Heart right ventricle (tissue), 16 donors: ENCODE measurements around the gene ELF3. TPM values are rescaled to one million over a fixed set of nuclear protein-coding genes. Genes with fewer than 3 reads are reported as not detected.
"Not testable (repeated sequence)": the region's sequence is repeated elsewhere in the genome, so short reads cannot be mapped to it uniquely, and the experiment has no call there.

ENCODE experiments used
- ATAC-seq, 8 donors: fragments of 200-7000 bp; cut with Tn5 transposase; one replicate each; pipeline ENCODE4 v1.9.1; 2020; ENCODE audit warnings: mild to moderate bottlenecking in 8 of 8, moderate library complexity in 8 of 8, moderate number of reproducible peaks in 1 of 8
- DNase-seq, 2 donors: peaks; one replicate each; pipeline ENCODE4 v3.0.0-alpha.2; 2020
- H3K27ac ChIP-seq, 10 donors: fragments of 200-600 bp; sonication (generic) in 2 of 10; one replicate each; pipeline versions ENCODE4 v1.5.0 to v1.8.0; 2020 to 2022; ENCODE audit warnings: mild to moderate bottlenecking in 3 of 10
- H3K27me3 ChIP-seq, 7 donors: fragments of 200-600 bp; one replicate each; pipeline ENCODE4 v1.8.0; 2021 to 2022; ENCODE audit warnings: mild to moderate bottlenecking in 2 of 7
- H3K36me3 ChIP-seq, 9 donors: fragments of 200-600 bp; sonication (generic) in 1 of 9; one replicate each; pipeline versions ENCODE4 v1.5.0 to v1.8.0; 2020 to 2022; ENCODE audit warnings: mild to moderate bottlenecking in 2 of 9
- H3K4me1 ChIP-seq, 9 donors: fragments of 200-600 bp; sonication (generic) in 1 of 9; one replicate each; pipeline versions ENCODE4 v1.5.0 to v1.8.0; 2020 to 2022; ENCODE audit warnings: mild to moderate bottlenecking in 4 of 9
- H3K4me3 ChIP-seq, 10 donors: fragments of 200-600 bp; sonication (generic) in 2 of 10; one replicate each; pipeline versions ENCODE4 v1.5.0 to v1.8.0; 2020 to 2022; ENCODE audit warnings: mild to moderate bottlenecking in 7 of 10, moderate library complexity in 2 of 10
- H3K9me3 ChIP-seq, 11 donors: fragments of 200-600 bp in 10 of 11; sonication (generic) in 2 of 11; one replicate each; pipeline versions ENCODE4 v1.5.0 to v1.8.0; 2013 to 2022; ENCODE audit warnings: mild to moderate bottlenecking in 2 of 11, control low read depth in 1 of 11, moderate library complexity in 1 of 11
- WGBS, 2 donors: extraction: QIAGEN DNeasy Blood & Tissue Kit; methylation state at CpG; one replicate each; pipeline ENCODE4 v1.1.7; 2013; ENCODE audit warnings: inconsistent platforms in 1 of 2; 5-methylcytosine and 5-hydroxymethylcytosine counted together
- intact Hi-C, 10 donors: fragments of 100-400 bp; cut with DNase I; formaldehyde crosslinking; loops; one replicate each; pipeline versions ENCODE4 v1.11.1 to v1.14.2; 2022
- long read RNA-seq, 3 donors: library from polyadenylated mRNA; unstranded; transcript quantifications; one replicate each; pipeline ENCODE4 v2.0.0, GENCODE V29; 2020 to 2021
- polyA plus RNA-seq, 2 donors: library from polyadenylated mRNA; stranded (reverse); fragments of 200-250 nt; gene quantifications; one replicate each; pipeline ENCODE4 v1.2.3, GENCODE V29; 2013
- total RNA-seq, 10 donors: library from RNA; stranded (reverse); fragmentation: NEBNext Ultra II Directional in 3 of 10; extraction: Animal tissue kit (Norgen Biotek cat#: 25700) in 3 of 10; gene quantifications; one replicate each; pipeline versions ENCODE4 v1.2.1 to v1.2.4, GENCODE V29; 2021 to 2023
- TF ChIP-seq, protein P1 (sequence below), 9 donors: fragments of 200-600 bp; sonication (generic) in 2 of 9; IDR thresholded peaks; one replicate each; pipeline versions ENCODE4 v1.5.0 to v1.8.0; 2021 to 2022; ENCODE audit warnings: antibody characterized with exemption in 9 of 9, mild to moderate bottlenecking in 5 of 9, moderate library complexity in 1 of 9
- donor health status: Arrhythmogenic right ventricular cardiomyopathy.
- donor health status: ischemic (EF 13 %, LVEDD 7.1; RV severe dilation, severe dysfunction).
- donor health status: healthy with polysubstance abuse.
- donor health status: DM: no; HTN: yes; CAD: no.
- donor health status: DM: no; HTN: no; CAD: no.
- donor health status: ischemic (EF 25% LVEDD 6.9; RV normal size, moderate dysfunction).
- donor health status: ischemic (EF 25% LVEDD 5.7; RV mildly dilated, moderate dysfunction).
- donor health status: healthy.
- donor health status: DM: yes; HTN: yes; CAD: no.
- donor health status: Ischemic cardiomyopathy.
- donor health status: ischemic (EF 35%, LVEDD 5.7; RV mildly dilated, moderate dysfunction).
- donor health status: nonischemic (EF 11% LVEDD 7.7; RV severe dilation, severe dysfunction).
- donor health status: DM: yes; HTN: yes; CAD: no.
- donor health status: PGD.
- donor health status: ischemic (EF 29% LVEDD 5.4; RV normal size, mild dysfunction).
- donor health status: nonischemic (EF 23%, LVEDD 6.1; RV moderate dilation, normal function).

The ELF3 gene
- total RNA-seq (100 to 1,000 TPM in 1 of 10 donors, 10 to 100 TPM in 1, 1 to 10 TPM in 3, under 1 TPM in 3, not detected in 2; 0.09 to 255 (median 1.4) TPM), polyA plus RNA-seq (1 to 10 TPM in 1 of 2 donors, under 1 TPM in 1; 0.51 to 2.7 TPM)
- long read RNA-seq, donor 1, partial matches to known transcripts: 0 of 1 reads
- long read RNA-seq, donor 1, other reads (novel, unspliced or antisense): 0 of 1 reads
- long read RNA-seq, donor 2: 0 reads
- long read RNA-seq, donor 3, full-length matches to known transcripts: 386 of 450 reads
- long read RNA-seq, donor 3, partial matches to known transcripts: 16 of 450 reads
- long read RNA-seq, donor 3, other reads (novel, unspliced or antisense): 48 of 450 reads

DNA sequence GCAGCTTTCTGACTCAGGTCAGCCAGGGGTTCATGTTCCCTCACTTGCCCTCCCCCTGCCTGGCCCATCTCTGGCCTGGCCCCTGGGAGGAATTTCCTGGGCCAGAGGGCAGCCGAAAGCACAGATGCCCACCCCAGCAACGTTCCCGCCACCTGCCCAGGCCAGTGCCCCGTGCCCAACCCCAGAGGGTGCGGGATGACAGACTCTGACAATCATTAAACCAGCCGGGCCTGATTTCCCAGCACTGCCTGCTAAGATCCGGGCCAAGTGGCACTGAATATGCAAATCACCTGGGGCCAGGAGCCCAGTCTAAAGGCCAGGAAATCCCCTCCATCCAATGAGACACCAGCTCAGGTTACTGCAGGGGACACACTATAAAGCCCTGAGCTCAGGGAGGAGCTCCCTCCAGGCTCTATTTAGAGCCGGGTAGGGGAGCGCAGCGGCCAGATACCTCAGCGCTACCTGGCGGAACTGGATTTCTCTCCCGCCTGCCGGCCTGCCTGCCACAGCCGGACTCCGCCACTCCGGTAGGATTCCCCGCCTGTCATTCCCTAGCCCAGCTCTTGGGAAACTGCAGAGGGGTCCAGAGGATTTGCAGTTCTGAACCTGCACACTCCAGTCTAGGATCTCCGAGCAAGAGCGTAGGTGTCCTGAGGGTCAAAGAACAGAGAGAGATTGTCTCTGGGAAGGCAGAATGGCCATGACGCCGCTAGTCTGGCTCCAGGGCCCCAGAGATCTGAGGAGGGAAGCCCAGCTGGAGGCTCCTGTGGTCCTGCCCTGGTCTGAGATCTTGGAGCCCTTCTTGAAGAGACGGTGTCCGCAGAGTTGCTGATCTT is at the start of gene ELF3:
Gene ELF3 (plus strand): TSS at position 408 of the 836 bp plus-strand sequence. CDS start 550 bp downstream, outside the sequence.
- 74 to 75% methylated on average over 24 of the region's 24 CpGs for WGBS, 2 donors
- no peak for DNase-seq
- no peaks in the 10 kb centered on the region for H3K27me3 ChIP-seq
- TF ChIP-seq, protein P1, sequence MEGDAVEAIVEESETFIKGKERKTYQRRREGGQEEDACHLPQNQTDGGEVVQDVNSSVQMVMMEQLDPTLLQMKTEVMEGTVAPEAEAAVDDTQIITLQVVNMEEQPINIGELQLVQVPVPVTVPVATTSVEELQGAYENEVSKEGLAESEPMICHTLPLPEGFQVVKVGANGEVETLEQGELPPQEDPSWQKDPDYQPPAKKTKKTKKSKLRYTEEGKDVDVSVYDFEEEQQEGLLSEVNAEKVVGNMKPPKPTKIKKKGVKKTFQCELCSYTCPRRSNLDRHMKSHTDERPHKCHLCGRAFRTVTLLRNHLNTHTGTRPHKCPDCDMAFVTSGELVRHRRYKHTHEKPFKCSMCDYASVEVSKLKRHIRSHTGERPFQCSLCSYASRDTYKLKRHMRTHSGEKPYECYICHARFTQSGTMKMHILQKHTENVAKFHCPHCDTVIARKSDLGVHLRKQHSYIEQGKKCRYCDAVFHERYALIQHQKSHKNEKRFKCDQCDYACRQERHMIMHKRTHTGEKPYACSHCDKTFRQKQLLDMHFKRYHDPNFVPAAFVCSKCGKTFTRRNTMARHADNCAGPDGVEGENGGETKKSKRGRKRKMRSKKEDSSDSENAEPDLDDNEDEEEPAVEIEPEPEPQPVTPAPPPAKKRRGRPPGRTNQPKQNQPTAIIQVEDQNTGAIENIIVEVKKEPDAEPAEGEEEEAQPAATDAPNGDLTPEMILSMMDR (IDR thresholded peaks at IDR 0.05): no peak
- intact Hi-C loops: loop anchor here in 2 of 10 donors (2.0 kb wide), 1 partner anchor 108 kb away; no protein-coding TSS in a partner anchor
- H3K4me1 ChIP-seq: peaks cover 0 to 18% (median 5%) of the 10 kb centered on the region in 9 donors
- H3K27ac ChIP-seq: peak within 1 kb of the TSS in 4 of 10 donors; percentile 18 to 72 (median 36)
- H3K36me3 ChIP-seq: peaks cover 0 to 36% (median 2%) of the 10 kb centered on the region in 9 donors
- peak in 7 of 8 donors; percentile 37 to 79 (median 50) for ATAC-seq
- peak within 1 kb of the TSS in 2 of 10 donors; percentile 26 to 29 for H3K4me3 ChIP-seq
- H3K9me3 ChIP-seq: no peaks in the 10 kb centered on the region

DNA sequence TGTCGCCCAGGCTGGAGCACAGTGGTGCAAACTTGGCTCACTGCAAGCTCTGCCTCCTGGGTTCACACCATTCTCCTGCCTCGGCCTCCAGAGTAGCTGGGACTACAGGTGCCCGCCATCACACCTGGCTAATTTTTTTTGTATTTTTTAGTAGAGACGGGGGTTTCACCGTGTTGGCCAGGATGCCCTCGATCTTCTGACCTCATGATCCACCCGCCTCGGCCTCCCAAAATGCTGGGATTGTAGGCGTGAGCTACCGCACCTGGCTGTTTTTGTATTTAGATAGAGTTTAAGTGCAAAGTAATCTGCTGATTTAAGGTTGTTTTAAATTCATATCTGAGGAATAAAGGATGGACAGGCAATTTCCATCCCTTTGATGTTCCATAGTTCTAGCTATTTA is 48.0 kb upstream of the ELF3 start:
- H3K4me3 ChIP-seq, H3K27me3 ChIP-seq, H3K9me3 ChIP-seq, H3K27ac ChIP-seq, intact Hi-C loops, DNase-seq, ATAC-seq, H3K4me1 ChIP-seq: not testable (repeated sequence)
- H3K36me3 ChIP-seq: peaks cover 2 to 99% (median 73%) of the 10 kb centered on the region in 9 donors
- WGBS, 2 donors: 95 to 96% methylated on average over 10 of the region's 10 CpGs

DNA sequence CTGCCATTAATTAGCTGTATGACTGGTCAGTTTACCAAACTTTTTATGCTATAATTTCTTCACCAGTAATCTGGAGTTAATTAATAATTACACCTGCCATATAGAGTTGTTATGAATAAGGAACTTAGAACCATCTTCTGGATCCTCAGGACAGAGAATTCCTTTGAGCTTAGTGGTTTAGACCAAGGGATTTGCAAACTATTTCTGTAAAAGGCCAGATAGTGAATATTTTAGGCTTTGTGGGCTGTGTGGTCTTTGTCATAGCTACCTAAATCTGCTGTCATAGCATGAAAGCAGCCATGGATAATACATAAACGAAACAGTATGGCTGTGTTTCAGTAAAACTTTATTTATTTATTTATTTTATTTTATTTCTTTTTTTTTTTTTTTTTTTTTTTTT is 46.1 kb upstream of the ELF3 start:
- H3K27ac ChIP-seq: no peak overlapping the region
- H3K36me3 ChIP-seq: peaks cover 2 to 99% (median 77%) of the 10 kb centered on the region in 9 donors
- intact Hi-C loops: no loop called here
- DNase-seq: no peak
- H3K4me1 ChIP-seq: peaks cover 0 to 7% (median 0%) of the 10 kb centered on the region in 9 donors
- ATAC-seq: no peak
- H3K4me3 ChIP-seq: no peak overlapping the region
- TF ChIP-seq, protein P1 (IDR thresholded peaks at IDR 0.05): no peak
- no peaks in the 10 kb centered on the region for H3K9me3 ChIP-seq
- no peaks in the 10 kb centered on the region for H3K27me3 ChIP-seq
- 74 to 96% methylated on average over 1 of the region's 1 CpG for WGBS, 2 donors

DNA sequence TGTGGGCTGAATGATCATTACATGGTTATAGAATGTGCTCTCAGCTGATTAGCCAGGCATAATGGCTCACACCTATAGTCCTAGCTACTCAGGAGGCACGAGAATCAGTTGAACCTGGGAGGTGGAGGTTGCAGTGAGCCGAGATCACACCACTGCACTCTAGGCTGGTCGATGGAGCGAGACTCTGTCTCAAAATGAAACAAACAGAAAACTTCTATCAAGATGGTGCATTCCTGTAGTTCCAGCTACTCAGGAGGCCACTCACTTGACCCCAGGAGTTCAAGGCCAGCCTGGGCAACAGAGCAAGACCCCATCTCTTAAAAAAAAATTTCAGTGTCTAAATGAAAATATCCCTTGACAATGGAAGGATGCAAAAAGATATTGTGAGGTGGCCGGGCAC is 44.2 kb upstream of the ELF3 start:
- H3K4me1 ChIP-seq: peaks cover 0 to 4% (median 0%) of the 10 kb centered on the region in 9 donors
- no peak for DNase-seq
- H3K27ac ChIP-seq: no peak overlapping the region
- TF ChIP-seq, protein P1 (IDR thresholded peaks at IDR 0.05): no peak
- no peaks in the 10 kb centered on the region for H3K27me3 ChIP-seq
- no peak for ATAC-seq
- 93 to 96% methylated on average over 5 of the region's 5 CpGs for WGBS, 2 donors
- H3K9me3 ChIP-seq: no peaks in the 10 kb centered on the region
- peaks cover 2 to 99% (median 79%) of the 10 kb centered on the region in 9 donors for H3K36me3 ChIP-seq
- intact Hi-C loops: no loop called here
- H3K4me3 ChIP-seq: no peak overlapping the region
